SK-N-SH (cell line): ENCODE results near the gene GFPT1. TPM values are rescaled to one million over a fixed set of nuclear protein-coding genes. Genes with fewer than 3 reads are reported as not detected.
A peak's percentile ranks its signal among the peaks of the same experiment; 100 is the strongest.

ENCODE experiments used
- CTCF ChIA-PET: fragments of 300-600, 350-600 bp; formaldehyde crosslinking; extraction: SDS; loops from one replicate; lab custom pipeline; 2021; lab: Yijun Ruan, JAX
- POLR2A ChIA-PET: fragments of 350-600 bp; sonication (Branson Sonifier 250); formaldehyde crosslinking; extraction: SDS; loops from one replicate; lab custom pipeline; 2020; ENCODE audit warnings: antibody characterized with exemption, inconsistent platforms; lab: Yijun Ruan, JAX
- DNase-seq: peaks from one replicate; pipeline ENCODE4 v3.0.0; 2012
- H2AFZ ChIP-seq: fragments of 200-600 bp; sonication (generic); 2 replicates; pipeline ENCODE4 v1.8.1; 2016; ENCODE audit warnings: antibody characterized with exemption, mild to moderate bottlenecking, low read depth
- H3F3A ChIP-seq: fragments of 200-600 bp; sonication (generic); replicated peaks from 2 replicates; pipeline ENCODE3; 2016; ENCODE audit warnings: antibody characterized with exemption, mild to moderate bottlenecking; ENCODE audit not compliant: insufficient read depth
- H3K27ac ChIP-seq, 2 experiments: fragments of 200-500 bp in 1 of 2; fragments of 200-600 bp in 1 of 2; sonication (Bioruptor generic) in 1 of 2; sonication (generic), shearing (Covaris generic) in 1 of 2; 2 replicates each; pipeline versions ENCODE4 v1.5.1 to v1.6.1; 2014 to 2016; ENCODE audit warnings: low read depth in 2 of 2, inconsistent platforms in 1 of 2, low read length in 1 of 2, mild to moderate bottlenecking in 1 of 2, mixed read lengths in 1 of 2
- H3K27me3 ChIP-seq: fragments of 200-600 bp; sonication (generic), shearing (Covaris generic); 2 replicates; pipeline ENCODE4 v1.6.1; 2016; ENCODE audit warnings: mixed run types; ENCODE audit not compliant: insufficient read depth
- H3K36me3 ChIP-seq, 2 experiments: fragments of 200-500 bp in 1 of 2; fragments of 200-600 bp in 1 of 2; sonication (Bioruptor generic) in 1 of 2; sonication (generic) in 1 of 2; replicated peaks in 1 of 2; 2 replicates each; pipeline versions ENCODE3 to v1.5.1; 2014 to 2016; ENCODE audit warnings: low read length in 1 of 2, mild to moderate bottlenecking in 1 of 2; ENCODE audit not compliant: insufficient read depth in 2 of 2, control insufficient read depth in 1 of 2
- H3K4me1 ChIP-seq, 2 experiments: fragments of 200-500 bp in 1 of 2; fragments of 200-600 bp in 1 of 2; sonication (Bioruptor generic) in 1 of 2; sonication (generic), shearing (Covaris generic) in 1 of 2; 2 replicates each; pipeline versions ENCODE4 v1.5.1 to v1.6.1; 2014 to 2016; ENCODE audit warnings: low read depth in 1 of 2, low read length in 1 of 2, mixed run types in 1 of 2; ENCODE audit not compliant: insufficient read depth in 2 of 2, control insufficient read depth in 1 of 2
- H3K4me2 ChIP-seq: fragments of 200-600 bp; sonication (generic), shearing (Covaris generic); 2 replicates; pipeline ENCODE4 v1.6.1; 2017; ENCODE audit warnings: mixed run types
- H3K4me3 ChIP-seq, 2 experiments: fragments of 200-500 bp in 1 of 2; fragments of 200-600 bp in 1 of 2; sonication (Bioruptor generic) in 1 of 2; sonication (generic), shearing (Covaris generic) in 1 of 2; 2 replicates each; pipeline versions ENCODE4 v1.5.1 to v1.8.1; 2014 to 2016; ENCODE audit warnings: low read depth in 2 of 2, inconsistent platforms in 1 of 2, low read length in 1 of 2, mild to moderate bottlenecking in 1 of 2, mixed read lengths in 1 of 2, moderate library complexity in 1 of 2
- H3K79me2 ChIP-seq: fragments of 200-600 bp; sonication (generic); 2 replicates; pipeline ENCODE4 v1.8.1; 2017; ENCODE audit warnings: mild to moderate bottlenecking; ENCODE audit not compliant: insufficient read depth
- H3K9ac ChIP-seq: fragments of 200-600 bp; sonication (generic); 2 replicates; pipeline ENCODE4 v1.6.1; 2017; ENCODE audit warnings: mixed run types
- H3K9me2 ChIP-seq: fragments of 200-600 bp; sonication (generic); 2 replicates; pipeline ENCODE4 v1.6.1; 2017; ENCODE audit warnings: mixed run types
- H3K9me3 ChIP-seq: fragments of 200-600 bp; sonication (generic); 2 replicates; pipeline ENCODE4 v1.6.1; 2017; ENCODE audit warnings: mixed run types, mild to moderate bottlenecking, moderate library complexity
- H4K20me1 ChIP-seq: fragments of 200-600 bp; sonication (generic); 2 replicates; pipeline ENCODE4 v1.6.1; 2017; ENCODE audit warnings: mild to moderate bottlenecking, mixed run types; ENCODE audit not compliant: insufficient read depth
- CHD2 ChIP-seq: fragments of 150-350 bp; IDR thresholded peaks from 2 replicates; pipeline ENCODE4 v1.6.1; 2018; ENCODE audit warnings: low read length; ENCODE audit not compliant: partially characterized antibody
- EP300 ChIP-seq, 2 experiments: IDR thresholded peaks; 2 replicates each; pipeline versions ENCODE4 v1.4.0 to v1.6.1; 2012; ENCODE audit warnings: borderline replicate concordance in 1 of 2, low read depth in 1 of 2, low read length in 1 of 2
- EZH2phosphoT487 ChIP-seq: fragments of 200-600 bp; sonication (generic); IDR thresholded peaks from 2 replicates; pipeline ENCODE4 v1.6.1; 2017; ENCODE audit warnings: low read depth, mixed run types, mild to moderate bottlenecking, antibody characterized with exemption, moderate library complexity, borderline replicate concordance
- FOXM1 ChIP-seq: IDR thresholded peaks from 2 replicates; pipeline ENCODE4 v1.4.0; 2012; ENCODE audit warnings: low read depth, mild to moderate bottlenecking
- GABPA ChIP-seq: IDR thresholded peaks from 2 replicates; pipeline ENCODE4 v1.4.0; 2012; ENCODE audit warnings: low read depth, mild to moderate bottlenecking
- GATA2 ChIP-seq: sonication (generic); formaldehyde crosslinking; IDR thresholded peaks from 2 replicates; pipeline ENCODE4 v1.5.0; 2020; ENCODE audit warnings: mild to moderate bottlenecking, missing genetic modification reagents
- IRF3 ChIP-seq: fragments of 150-350 bp; IDR thresholded peaks from 2 replicates; pipeline ENCODE4 v1.6.1; 2016; ENCODE audit warnings: mild to moderate bottlenecking, low read depth, low read length
- MAX ChIP-seq: IDR thresholded peaks from 2 replicates; pipeline ENCODE4 v1.4.0; 2012; ENCODE audit warnings: low read depth
- MEF2A ChIP-seq: IDR thresholded peaks from 2 replicates; pipeline ENCODE4 v1.4.0; 2012; ENCODE audit warnings: low read depth, borderline replicate concordance
- MXI1 ChIP-seq: IDR thresholded peaks from 2 replicates; pipeline ENCODE4 v1.6.1; 2012; ENCODE audit warnings: mild to moderate bottlenecking, low read depth, low read length, improper control_type of control experiment
- NFIC ChIP-seq: IDR thresholded peaks from 2 replicates; pipeline ENCODE4 v1.4.0; 2012; ENCODE audit warnings: borderline replicate concordance
- NRF1 ChIP-seq: IDR thresholded peaks from 2 replicates; pipeline ENCODE4 v1.6.1; 2012; ENCODE audit warnings: low read depth, mild to moderate bottlenecking, low read length
- PBX3 ChIP-seq: IDR thresholded peaks from 2 replicates; pipeline ENCODE4; 2012
- POLR2AphosphoS5 ChIP-seq: IDR thresholded peaks from 2 replicates; pipeline ENCODE4 v1.6.1; 2012; ENCODE audit warnings: low read depth, low read length
- RAD21 ChIP-seq: IDR thresholded peaks from 2 replicates; pipeline ENCODE4 v1.6.1; 2012; ENCODE audit warnings: mild to moderate bottlenecking, low read length
- RCOR1 ChIP-seq: fragments of 150-350 bp; IDR thresholded peaks from 2 replicates; pipeline ENCODE4 v1.6.1; 2017; ENCODE audit warnings: antibody characterized with exemption, low read length
- RFX5 ChIP-seq: IDR thresholded peaks from 2 replicates; pipeline ENCODE4 v1.6.1; 2012; ENCODE audit warnings: mild to moderate bottlenecking, improper control_type of control experiment, low read length
- RXRA ChIP-seq: IDR thresholded peaks from 2 replicates; pipeline ENCODE4 v1.4.0; 2012; ENCODE audit warnings: low read depth, mild to moderate bottlenecking, borderline replicate concordance
- SMC3 ChIP-seq: IDR thresholded peaks from 2 replicates; pipeline ENCODE4 v1.6.1; 2012; ENCODE audit warnings: low read depth, low read length, improper control_type of control experiment
- TAF1 ChIP-seq: IDR thresholded peaks from 2 replicates; pipeline ENCODE4 v1.6.1; 2012; ENCODE audit warnings: low read depth, mild to moderate bottlenecking, low read length, moderate library complexity, borderline replicate concordance
- TCF12 ChIP-seq: IDR thresholded peaks from 2 replicates; pipeline ENCODE4 v1.4.0; 2012
- USF1 ChIP-seq: IDR thresholded peaks from 2 replicates; pipeline ENCODE4 v1.4.0; 2012; ENCODE audit warnings: low read depth, borderline replicate concordance
- USF2 ChIP-seq: fragments of 150-350 bp; IDR thresholded peaks from 2 replicates; pipeline ENCODE4 v1.6.1; 2017; ENCODE audit warnings: antibody characterized with exemption, low read length, low read depth, borderline replicate concordance
- ZBTB33 ChIP-seq: IDR thresholded peaks from 2 replicates; pipeline ENCODE4 v1.4.0; 2012; ENCODE audit warnings: low read depth, borderline replicate concordance
- WGBS: methylation state at CpG from one replicate; pipeline ENCODE4 v1.1.6; 2017; ENCODE audit warnings: low lambda C conversion rate; 5-methylcytosine and 5-hydroxymethylcytosine counted together
- polyA plus RNA-seq, 3 experiments: library from polyadenylated mRNA; depleted of rRNA; stranded (reverse); fragments of >200 nt; gene quantifications; 2 replicates each; pipeline ENCODE4 v1.2.3, GENCODE V29; 2012
- TF ChIP-seq, protein P1 (sequence below): fragments of 200-600 bp; sonication (generic); IDR thresholded peaks from 2 replicates; pipeline ENCODE4 v1.6.1; 2017; ENCODE audit warnings: antibody characterized with exemption, mild to moderate bottlenecking, moderate library complexity

GFPT1 gene
- polyA plus RNA-seq, 1 of the 3 experiments (the other 2 are of a cell fraction), result 6.0 TPM

DNA sequence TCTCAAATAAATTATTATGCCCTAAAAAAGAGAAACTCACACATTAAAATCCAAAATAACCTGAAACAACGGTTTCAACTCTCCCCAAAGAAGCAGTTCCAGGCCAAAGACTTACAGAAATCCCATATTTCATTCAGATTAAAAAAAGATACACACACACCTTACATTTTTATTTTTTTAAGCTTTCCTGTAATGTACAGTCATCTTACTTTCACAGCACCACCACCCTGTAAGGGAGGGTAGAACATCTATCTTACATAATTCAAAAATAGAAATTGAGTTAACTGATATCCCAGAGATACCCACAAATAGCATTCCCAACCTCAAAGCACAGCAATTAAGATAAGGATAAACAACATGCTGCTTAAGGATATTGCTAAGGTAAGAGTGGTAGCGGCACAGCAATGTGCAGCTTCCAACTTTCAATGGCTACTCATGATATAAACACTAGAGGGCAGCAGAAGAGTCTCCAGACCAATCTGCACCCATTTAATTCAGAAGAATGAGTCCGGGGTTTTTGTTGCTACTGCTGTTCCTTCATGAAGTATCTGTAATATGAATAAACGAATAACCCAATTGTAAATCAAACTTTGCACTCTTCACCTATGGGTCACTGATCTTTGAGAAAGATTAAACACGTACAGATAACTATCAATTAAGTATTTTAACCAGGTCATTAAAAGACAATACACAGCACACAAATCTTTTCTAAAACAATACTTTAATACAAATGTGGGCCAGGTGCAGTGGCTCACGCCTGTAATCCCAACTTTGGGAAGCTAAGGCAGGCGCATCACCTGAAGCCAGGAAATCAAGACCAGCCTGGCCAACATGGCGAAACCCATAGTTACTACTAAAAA lies 11.3 kb downstream of the GFPT1 start:
- H3K4me1 ChIP-seq, result no peaks in the 10 kb centered on the region; a peak in 1 of 4 replicates
- DNase-seq, result peak; percentile 49
- 75% methylated on average over 8 of the region's 8 CpGs for WGBS
- no peak overlapping the region for H3K4me2 ChIP-seq
- no peak overlapping the region for H2AFZ ChIP-seq
- peaks cover 11 to 30% of the 10 kb centered on the region in 2 experiments for H3K36me3 ChIP-seq
- H3K27ac ChIP-seq, result peak overlapping the region in 1 of 2 experiments; percentile 8; a peak in 1 of 4 replicates
- H3K9me2 ChIP-seq, result no peaks in the 10 kb centered on the region
- H3K4me3 ChIP-seq, result no peak overlapping the region; a peak in 1 of 4 replicates
- peaks cover 68% of the 10 kb centered on the region for H4K20me1 ChIP-seq
- H3K27me3 ChIP-seq, result no peaks in the 10 kb centered on the region
- H3K79me2 ChIP-seq, result peaks cover 93% of the 10 kb centered on the region
- CTCF ChIA-PET, result interaction anchor here (0.5 to 3.8 kb wide), 20 partner anchors 9 to 343 kb away, joined by 3 to 36 read pairs (median 4); partner anchors contain the start of genes GFPT1 and NFU1
- H3K9me3 ChIP-seq, result no peaks in the 10 kb centered on the region
- H3K9ac ChIP-seq, result no peak overlapping the region
- POLR2A ChIA-PET, result no interaction called here
- H3F3A ChIP-seq, result peaks cover 18% of the 10 kb centered on the region
- TF ChIP-seq RCOR1, result 0 out of 2 replicates have a peak, but pooled peaks have one; percentile 29
- TF ChIP-seq MAX, result no peak
- no peak for TF ChIP-seq RXRA
- TF ChIP-seq ZBTB33, result no peak
- TF ChIP-seq MXI1, result no peak
- peak; percentile 34; the same call in 1 of the 2 replicates for TF ChIP-seq SMC3
- TF ChIP-seq NRF1, result no peak
- TF ChIP-seq POLR2AphosphoS5, result no peak
- no peak for TF ChIP-seq MEF2A
- no peak for TF ChIP-seq USF1
- TF ChIP-seq, protein P1, sequence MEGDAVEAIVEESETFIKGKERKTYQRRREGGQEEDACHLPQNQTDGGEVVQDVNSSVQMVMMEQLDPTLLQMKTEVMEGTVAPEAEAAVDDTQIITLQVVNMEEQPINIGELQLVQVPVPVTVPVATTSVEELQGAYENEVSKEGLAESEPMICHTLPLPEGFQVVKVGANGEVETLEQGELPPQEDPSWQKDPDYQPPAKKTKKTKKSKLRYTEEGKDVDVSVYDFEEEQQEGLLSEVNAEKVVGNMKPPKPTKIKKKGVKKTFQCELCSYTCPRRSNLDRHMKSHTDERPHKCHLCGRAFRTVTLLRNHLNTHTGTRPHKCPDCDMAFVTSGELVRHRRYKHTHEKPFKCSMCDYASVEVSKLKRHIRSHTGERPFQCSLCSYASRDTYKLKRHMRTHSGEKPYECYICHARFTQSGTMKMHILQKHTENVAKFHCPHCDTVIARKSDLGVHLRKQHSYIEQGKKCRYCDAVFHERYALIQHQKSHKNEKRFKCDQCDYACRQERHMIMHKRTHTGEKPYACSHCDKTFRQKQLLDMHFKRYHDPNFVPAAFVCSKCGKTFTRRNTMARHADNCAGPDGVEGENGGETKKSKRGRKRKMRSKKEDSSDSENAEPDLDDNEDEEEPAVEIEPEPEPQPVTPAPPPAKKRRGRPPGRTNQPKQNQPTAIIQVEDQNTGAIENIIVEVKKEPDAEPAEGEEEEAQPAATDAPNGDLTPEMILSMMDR, result peak; percentile 73
- TF ChIP-seq GATA2, result no peak
- TF ChIP-seq EZH2phosphoT487, result no peak
- TF ChIP-seq IRF3, result no peak
- TF ChIP-seq CHD2, result no peak
- no peak for TF ChIP-seq TCF12
- no peak for TF ChIP-seq NFIC
- peak; percentile 60 for TF ChIP-seq RAD21
- no peak for TF ChIP-seq EP300 (IDR thresholded peaks at IDR 0.05; ENCODE audit: borderline replicate concordance in 1 of 2, low read depth in 1 of 2, low read length in 1 of 2)
- no peak for TF ChIP-seq GABPA
- no peak for TF ChIP-seq USF2
- TF ChIP-seq FOXM1, result no peak
- no peak for TF ChIP-seq TAF1
- TF ChIP-seq RFX5, result no peak
- no peak for TF ChIP-seq PBX3
